HG03095 (cell line): ENCODE measurements around the gene KLKB1.
"Not testable (repeated sequence)": the region's sequence is repeated elsewhere in the genome, so short reads cannot be mapped to it uniquely, and the experiment has no call there.

Experiments
- ATAC-seq: cut with Tn5 transposase; IDR thresholded peaks from one replicate; pipeline ENCODE4 v1.9.1; 2021; ENCODE audit warnings: moderate library complexity; ENCODE audit not compliant: unreplicated experiment

Gene KLKB1

DNA sequence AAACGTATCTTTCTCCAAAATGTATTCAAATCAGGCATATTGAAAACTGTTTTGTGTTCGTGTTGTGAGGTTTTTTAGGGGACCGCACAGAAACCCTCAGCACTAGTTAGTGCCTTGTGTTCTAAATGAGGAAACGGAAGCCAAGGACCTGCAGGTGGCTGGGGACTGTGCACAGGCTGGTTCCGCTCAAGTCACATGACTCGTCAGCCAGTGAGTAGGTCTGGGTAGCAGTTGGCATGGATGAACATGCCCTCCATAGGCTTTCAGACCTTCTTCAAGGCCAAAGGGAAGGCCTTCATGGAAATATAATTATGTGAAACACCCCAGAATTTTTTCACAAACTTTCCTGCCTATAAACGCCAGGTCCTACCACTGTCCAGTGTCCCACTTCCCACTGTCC, 37.4 kb downstream of the KLKB1 start:
- no peak for ATAC-seq

DNA sequence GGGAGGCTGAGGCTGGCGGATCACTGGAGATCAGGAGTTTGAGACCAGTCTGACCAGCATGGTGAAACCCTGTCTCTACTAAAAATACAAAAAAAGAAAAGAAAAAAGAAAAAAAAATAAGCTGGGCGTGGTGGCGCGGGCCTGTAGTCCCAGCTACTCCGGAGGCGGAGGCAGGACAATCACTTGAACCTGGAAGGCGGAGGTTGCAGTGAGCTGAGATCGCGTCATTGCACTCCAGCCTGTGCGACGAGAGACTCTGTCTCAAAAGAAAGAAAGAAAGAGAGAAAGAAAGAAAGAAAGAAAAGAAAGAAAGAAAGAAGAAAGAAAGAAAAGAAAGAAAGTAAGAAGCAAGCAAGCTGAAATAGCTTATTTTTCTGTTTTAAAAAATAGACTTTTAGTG, 37.9 kb downstream of the KLKB1 start:
- ATAC-seq, result not testable (repeated sequence)

GRCh38 chr4:186265683-186266652, 38.7 kb downstream of the KLKB1 start, which contains the start of gene F11:
Gene F11 (plus strand): TSS chr4:186266189. CDS start chr4:186267137, 948 bp downstream.
- ATAC-seq, result no peak

- ATAC-seq, result no peak
These were observed 39.6 kb downstream of the KLKB1 start for GRCh38 chr4:186266729-186267456.

GRCh38 chr4:186271081-186271678, 43.9 kb downstream of the KLKB1 start:
- no peak for ATAC-seq

DNA sequence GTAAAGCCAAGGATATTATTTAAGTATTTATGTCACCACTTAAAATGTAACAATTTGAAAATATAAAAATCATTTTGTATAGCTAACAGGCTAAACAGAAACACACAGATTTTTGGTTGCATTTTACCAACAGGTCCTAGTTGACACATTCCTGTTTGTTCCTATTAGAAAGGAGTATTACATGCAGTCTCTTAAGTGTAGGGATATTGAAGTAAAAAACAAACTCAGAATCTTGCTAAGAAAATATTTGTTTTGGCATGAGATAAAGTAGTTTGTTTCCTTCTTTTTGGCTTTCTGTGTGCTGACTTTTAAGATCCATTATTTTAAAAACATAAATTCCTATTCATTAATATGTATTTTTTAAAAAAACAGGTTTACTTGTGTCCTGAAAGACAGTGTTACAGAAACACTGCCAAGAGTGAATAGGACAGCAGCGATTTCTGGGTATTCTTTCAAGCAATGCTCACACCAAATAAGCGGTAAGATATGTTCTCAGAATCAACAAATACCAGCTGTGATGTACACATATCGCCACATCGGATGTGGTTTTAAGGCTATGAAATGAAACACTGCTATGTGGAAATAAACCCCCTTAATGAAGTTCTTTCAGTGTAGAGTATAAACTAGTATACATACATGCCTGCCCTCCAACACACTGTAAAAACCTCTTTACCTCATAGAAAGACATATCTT, 45.5 kb downstream of the KLKB1 start:
- no peak for ATAC-seq

GRCh38 chr4:186273392-186273789, 46.1 kb downstream of the KLKB1 start:
- ATAC-seq, result not testable (repeated sequence)

GRCh38 chr4:186283311-186283710, 56.0 kb downstream of the KLKB1 start:
- no peak for ATAC-seq

DNA sequence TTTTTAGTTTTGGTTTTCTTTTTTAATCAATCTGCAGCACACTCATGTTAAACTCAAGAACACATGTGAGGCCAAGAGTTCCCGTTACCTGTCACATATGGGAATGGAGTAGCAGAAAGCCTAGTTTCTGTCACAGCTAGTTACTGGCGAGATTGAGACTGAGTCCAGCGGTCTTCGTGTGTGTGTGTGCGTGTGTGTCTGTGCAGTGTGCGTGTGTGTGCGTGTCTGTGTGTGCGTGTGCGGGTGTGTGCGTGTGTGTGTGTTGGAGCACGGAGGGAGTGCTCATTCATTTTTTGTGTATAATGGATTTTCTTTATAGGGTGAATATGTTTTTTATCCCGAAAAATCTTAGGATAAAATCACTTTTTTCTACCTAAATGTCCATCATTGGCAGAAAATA, 57.8 kb downstream of the KLKB1 start:
- ATAC-seq, result no peak

DNA sequence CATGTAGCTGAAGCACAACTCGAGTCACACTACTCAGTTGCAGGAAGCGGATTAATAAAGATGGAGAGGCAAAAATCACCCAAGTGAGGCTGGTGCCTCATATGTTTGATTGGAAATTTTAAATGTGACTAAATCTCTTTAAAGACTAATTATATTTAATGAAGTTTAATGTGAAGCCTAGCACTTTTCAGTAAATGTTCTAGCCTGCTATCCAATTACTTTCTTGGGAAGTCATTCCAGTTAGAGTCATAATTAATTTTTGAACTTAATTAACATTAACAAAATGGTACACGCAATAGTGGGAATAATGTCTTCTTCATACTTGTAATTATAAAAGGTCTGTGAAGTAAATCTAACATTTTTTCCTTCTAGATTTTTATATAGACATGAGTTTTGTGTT, 59.3 kb downstream of the KLKB1 start:
- no peak for ATAC-seq

DNA sequence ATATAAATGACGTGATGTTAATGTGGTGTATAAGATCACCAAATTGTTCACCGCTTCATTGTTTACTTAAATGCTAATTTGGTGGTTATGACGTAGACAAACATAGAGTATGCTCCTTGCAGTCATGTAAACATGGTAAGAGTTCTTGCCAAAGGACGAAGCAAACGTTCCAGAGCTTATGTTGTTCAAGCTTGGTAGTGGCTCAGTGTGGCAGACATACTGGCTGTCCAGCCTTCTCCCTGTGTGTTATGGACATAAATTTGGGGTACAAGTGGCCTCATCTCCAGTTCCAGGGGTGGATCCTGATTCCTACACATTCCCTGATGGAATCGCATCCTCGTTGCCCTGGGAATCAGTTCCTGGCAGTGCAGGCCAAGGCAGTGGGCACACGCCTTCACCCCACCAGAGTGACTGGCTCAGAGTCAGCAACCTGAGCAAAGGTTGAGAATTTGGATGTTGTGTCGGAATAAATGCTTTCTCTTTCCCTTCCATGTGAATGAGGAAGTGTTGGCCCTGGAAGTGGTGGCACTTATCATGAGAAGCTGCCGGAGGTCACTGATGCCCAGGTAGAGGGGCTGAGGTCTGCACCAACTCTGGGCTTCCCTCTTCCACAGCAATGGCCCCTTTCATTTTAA, 64.1 kb downstream of the KLKB1 start:
- ATAC-seq, result no peak

GRCh38 chr4:186294160-186294559, 66.9 kb downstream of the KLKB1 start:
- no peak for ATAC-seq

- ATAC-seq, result no peak
These were observed 69.2 kb downstream of the KLKB1 start for GRCh38 chr4:186296481-186296880.

GRCh38 chr4:186297013-186297645, 69.8 kb downstream of the KLKB1 start:
- ATAC-seq, result no peak

GRCh38 chr4:186298031-186298647, 70.8 kb downstream of the KLKB1 start:
- no peak for ATAC-seq

DNA sequence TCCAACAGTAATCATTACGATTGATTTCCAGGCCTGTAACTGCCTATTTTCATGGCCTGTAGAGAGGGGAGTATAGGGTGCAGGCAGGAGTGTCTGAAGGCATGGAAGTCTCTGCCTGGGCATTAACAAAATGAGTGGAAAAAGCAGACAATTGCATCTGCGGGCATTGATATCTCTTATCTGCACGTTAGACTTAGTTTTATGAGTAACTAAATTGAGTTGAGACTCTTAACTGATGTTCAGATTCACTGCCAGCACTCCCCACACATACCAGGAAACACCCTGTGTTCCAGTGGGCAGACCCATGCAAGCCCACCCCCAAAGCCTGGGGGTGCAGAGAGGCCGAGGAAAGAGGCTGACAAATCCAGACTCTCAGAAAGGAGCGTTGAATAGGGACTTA, 72.0 kb downstream of the KLKB1 start:
- no peak for ATAC-seq

- no peak for ATAC-seq
These were observed 73.5 kb downstream of the KLKB1 start for GRCh38 chr4:186300659-186301390.

DNA sequence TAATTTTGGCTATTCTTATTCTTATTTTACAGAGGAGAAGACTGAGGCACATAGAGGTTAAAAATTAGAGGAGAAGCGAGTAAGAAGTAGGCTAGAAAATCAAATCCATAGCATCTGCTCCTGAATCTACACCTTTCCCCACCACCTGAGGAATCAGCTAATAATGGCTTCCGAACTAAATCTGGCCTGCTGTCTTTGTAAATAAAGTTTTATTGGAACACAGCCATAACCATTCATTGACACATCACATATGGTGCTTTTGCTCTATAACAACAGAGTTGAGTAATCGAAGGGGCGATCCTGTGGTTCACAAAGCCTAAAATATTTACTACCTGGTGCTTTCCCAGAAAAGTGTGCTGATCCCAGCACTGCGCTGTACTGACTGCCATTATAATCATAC, 76.9 kb downstream of the KLKB1 start:
- no peak for ATAC-seq
